ENCODE results near the gene CAST.

The CAST gene

GRCh38 chr5:96651948-96652753 is 10.0 kb upstream of the CAST start:
- peak; percentile 40 for DNase-seq (ENCODE audit: low read depth)
- no peak overlapping the region for H3K4me3 ChIP-seq (ENCODE audit: low read depth, low read length)
- peak; percentile 66 for TF ChIP-seq CTCF (conservative IDR thresholded peaks at IDR 0.05; ENCODE audit: low read depth, low read length)

- DNase-seq (ENCODE audit: low read depth): no peak
- H3K4me3 ChIP-seq (ENCODE audit: low read depth, low read length): no peak overlapping the region
- TF ChIP-seq CTCF (conservative IDR thresholded peaks at IDR 0.05; ENCODE audit: low read depth, low read length): no peak
Observed at GRCh38 chr5:96652769-96653454, 9.3 kb upstream of the CAST start.

GRCh38 chr5:96654209-96654608 is 8.0 kb upstream of the CAST start:
- no peak for TF ChIP-seq CTCF (conservative IDR thresholded peaks at IDR 0.05; ENCODE audit: low read depth, low read length)
- DNase-seq (ENCODE audit: low read depth): no peak
- H3K4me3 ChIP-seq (ENCODE audit: low read depth, low read length): no peak overlapping the region

- H3K4me3 ChIP-seq (ENCODE audit: low read depth, low read length): no peak overlapping the region
- DNase-seq (ENCODE audit: low read depth): no peak
- TF ChIP-seq CTCF (conservative IDR thresholded peaks at IDR 0.05; ENCODE audit: low read depth, low read length): no peak
Observed at GRCh38 chr5:96655085-96655484, 7.1 kb upstream of the CAST start.

GRCh38 chr5:96655506-96655905 is 6.7 kb upstream of the CAST start:
- peak; percentile 27 for DNase-seq (ENCODE audit: low read depth)
- no peak overlapping the region for H3K4me3 ChIP-seq (ENCODE audit: low read depth, low read length)
- no peak for TF ChIP-seq CTCF (conservative IDR thresholded peaks at IDR 0.05; ENCODE audit: low read depth, low read length)

- H3K4me3 ChIP-seq (ENCODE audit: low read depth, low read length): no peak overlapping the region
- peak; percentile 92 for DNase-seq (ENCODE audit: low read depth)
- no peak for TF ChIP-seq CTCF (conservative IDR thresholded peaks at IDR 0.05; ENCODE audit: low read depth, low read length)
Observed at GRCh38 chr5:96657068-96657467, 5.1 kb upstream of the CAST start.

All from choroid plexus epithelial cell (primary cell).